Colon (tissue), 2 donors: ENCODE measurements around the gene FAM81B.

Experiments
- FAIRE-seq: peaks from 2 replicates; lab custom pipeline; 2012; peaks lifted over from hg19 to GRCh38; lab: Jason Lieb, UNC
- donor health status: control.
- donor health status: control.

Gene FAM81B

GRCh38 chr5:95401626-95402025 is 10.5 kb downstream of the FAM81B start:
- no peak for FAIRE-seq

- FAIRE-seq: no peak
These were observed 12.8 kb downstream of the FAM81B start for GRCh38 chr5:95403996-95404395.

GRCh38 chr5:95406426-95407090 is 15.4 kb downstream of the FAM81B start:
- no peak for FAIRE-seq

GRCh38 chr5:95410279-95410678 is 19.1 kb downstream of the FAM81B start:
- no peak for FAIRE-seq

- no peak for FAIRE-seq
These were observed 20.3 kb downstream of the FAM81B start for GRCh38 chr5:95411474-95411873.

- no peak for FAIRE-seq
These were observed 23.3 kb downstream of the FAM81B start for GRCh38 chr5:95414451-95414850.

- FAIRE-seq: no peak
These were observed 26.8 kb downstream of the FAM81B start for GRCh38 chr5:95417971-95418370.

GRCh38 chr5:95422838-95423237 is 31.7 kb downstream of the FAM81B start:
- FAIRE-seq: no peak

GRCh38 chr5:95424016-95424415 is 32.9 kb downstream of the FAM81B start:
- FAIRE-seq: no peak

- no peak for FAIRE-seq
These were observed 33.4 kb downstream of the FAM81B start for GRCh38 chr5:95424526-95424925.

GRCh38 chr5:95426227-95426626 is 35.1 kb downstream of the FAM81B start:
- FAIRE-seq: no peak

- FAIRE-seq: no peak
These were observed 41.6 kb downstream of the FAM81B start for GRCh38 chr5:95432779-95433178.

- FAIRE-seq: no peak
These were observed 48.8 kb downstream of the FAM81B start for GRCh38 chr5:95439801-95440493.

- no peak for FAIRE-seq
These were observed 49.7 kb downstream of the FAM81B start for GRCh38 chr5:95440825-95441224.

GRCh38 chr5:95441636-95442035 is 50.5 kb downstream of the FAM81B start:
- no peak for FAIRE-seq

GRCh38 chr5:95445442-95445841 is 54.3 kb downstream of the FAM81B start:
- FAIRE-seq: no peak

GRCh38 chr5:95445995-95446394 is 54.8 kb downstream of the FAM81B start:
- FAIRE-seq: no peak

- no peak for FAIRE-seq
These were observed 55.5 kb downstream of the FAM81B start for GRCh38 chr5:95446560-95447221.

- no peak for FAIRE-seq
These were observed 56.8 kb downstream of the FAM81B start for GRCh38 chr5:95447961-95448360.

- no peak for FAIRE-seq
These were observed 57.6 kb downstream of the FAM81B start for GRCh38 chr5:95448789-95449188.

- FAIRE-seq: no peak
These were observed 58.3 kb downstream of the FAM81B start for GRCh38 chr5:95449460-95449859.

- no peak for FAIRE-seq
These were observed 63.4 kb downstream of the FAM81B start for GRCh38 chr5:95454536-95454935.

GRCh38 chr5:95460665-95461064 is 69.5 kb downstream of the FAM81B start:
- FAIRE-seq: no peak
